Kidney (tissue), 14 donors: ENCODE data around the gene C8G. TPM values are rescaled to one million over a fixed set of nuclear protein-coding genes. Genes with fewer than 3 reads are reported as not detected.

Experiments
- DNase-seq, 5 donors: peaks; one replicate each; pipeline ENCODE4 v3.0.0-alpha.2; 2013 to 2020
- FAIRE-seq: peaks from 2 replicates; lab custom pipeline; 2012; peaks lifted over from hg19 to GRCh38; lab: Jason Lieb, UNC
- H3K27ac ChIP-seq, 2 donors: one replicate each; pipeline ENCODE4 v1.7.0; 2013; ENCODE audit warnings: low read depth in 2 of 2, low read length in 2 of 2, inconsistent platforms in 1 of 2
- H3K27me3 ChIP-seq: one replicate; pipeline ENCODE4 v1.7.1; 2013; ENCODE audit warnings: low read length, inconsistent platforms; ENCODE audit not compliant: control insufficient read depth, insufficient read depth
- H3K36me3 ChIP-seq, 3 donors: one replicate each; pipeline versions ENCODE4 v1.7.0 to v1.7.1; 2013; ENCODE audit warnings: low read length in 3 of 3, control low read depth in 1 of 3, inconsistent platforms in 1 of 3; ENCODE audit not compliant: insufficient read depth in 3 of 3, control insufficient read depth in 2 of 3
- H3K4me1 ChIP-seq, 3 donors: one replicate each; pipeline versions ENCODE4 v1.7.0 to v1.7.1; 2013; ENCODE audit warnings: low read length in 3 of 3, inconsistent platforms in 1 of 3, low read depth in 1 of 3; ENCODE audit not compliant: control insufficient read depth in 2 of 3, insufficient read depth in 2 of 3
- H3K4me3 ChIP-seq, 3 donors: one replicate each; pipeline versions ENCODE4 v1.7.0 to v1.8.1; 2013; ENCODE audit warnings: low read length in 3 of 3, control low read depth in 1 of 3, inconsistent platforms in 1 of 3
- H3K9ac ChIP-seq, 3 donors: one replicate each; pipeline versions ENCODE4 v1.7.0 to v1.7.1; 2013; ENCODE audit warnings: low read length in 3 of 3, control low read depth in 1 of 3, inconsistent platforms in 1 of 3
- H3K9me3 ChIP-seq, 3 donors: one replicate each; pipeline versions ENCODE4 v1.7.0 to v1.7.1; 2013; ENCODE audit warnings: low read length in 3 of 3, control low read depth in 1 of 3, inconsistent platforms in 1 of 3; ENCODE audit not compliant: control insufficient read depth in 2 of 3, insufficient read depth in 1 of 3
- CTCF ChIP-seq: IDR thresholded peaks from 3 replicates; pipeline ENCODE4 v1.5.1; 2012; ENCODE audit warnings: mild to moderate bottlenecking, moderate library complexity, borderline replicate concordance; ENCODE audit not compliant: insufficient read depth; ENCODE audit errors: extremely low read depth
- intact Hi-C: fragments of 100-400 bp; cut with DNase I; formaldehyde crosslinking; loops from one replicate; pipeline ENCODE4 v1.11.1; 2022
- polyA plus RNA-seq: library from polyadenylated mRNA; stranded (reverse); fragments of 350-450 nt; fragmentation: Illumina TruSeq; extraction: RNeasy Lipid Tissue Mini Kit (QIAGEN cat#74804); gene quantifications from one replicate; pipeline ENCODE4 v1.2.3, GENCODE V29; 2014; ENCODE audit warnings: low read depth, low replicate concordance; ENCODE audit not compliant: insufficient read depth
- total RNA-seq: library from RNA; stranded (reverse); fragmentation: NEBNext Ultra II Directional; extraction: Animal tissue kit (Norgen Biotek cat#: 25700); gene quantifications from one replicate; pipeline ENCODE4 v1.2.1, GENCODE V29; 2021
- donor health status: control.
- donor health status: control.
- donor health status: control.
- donor health status: control.
- donor health status: control.
- donor health status: DM: yes; HTN: yes; CAD: no.
- donor health status: Normal renal cell carcinoma (clear cell type).

Gene C8G
- total and polyA plus RNA-seq, 2 donors from 2014 or later, result 1.9 to 2.1 TPM

GRCh38 chr9:136949817-136950655 lies 5.0 kb downstream of the C8G start:
- Histone ChIP-seq H3K4me1 (peaks cover 0 to 14% (median 9%) of the 10 kb centered on the region in 3 donors), H3K9me3 (no peaks in the 10 kb centered on the region), H3K4me3 (peak overlapping the region; percentile 34 to 71 (median 58)), H3K9ac (peak overlapping the region in 2 of 3 donors; percentile 77), H3K27ac (peak overlapping the region; percentile 89), H3K27me3 (no peaks in the 10 kb centered on the region), H3K36me3 (no peaks in the 10 kb centered on the region)
- FAIRE-seq, result no peak
- peak; percentile 12 for TF ChIP-seq CTCF
- peak; percentile 96 to 99 (median 97) for DNase-seq
- intact Hi-C loops, result loop anchor here (10.0 kb wide), 3 partner anchors 75 to 155 kb away; partner anchors contain the start of genes ABCA2, AJM1, CCDC183 and PHPT1

- Histone ChIP-seq H3K27ac (peak overlapping the region; percentile 89), H3K27me3 (no peaks in the 10 kb centered on the region), H3K9me3 (no peaks in the 10 kb centered on the region), H3K36me3 (no peaks in the 10 kb centered on the region), H3K4me1 (peaks cover 0 to 14% (median 9%) of the 10 kb centered on the region in 3 donors), H3K4me3 (peak overlapping the region in 2 of 3 donors; percentile 58 to 71), H3K9ac (peak overlapping the region in 2 of 3 donors; percentile 77)
- intact Hi-C loops, result loop anchor here (10.0 kb wide), 1 partner anchor 74 kb away; the partner anchor contains the start of gene ABCA2
- FAIRE-seq (no peak), DNase-seq (peak in 3 of 5 donors; percentile 38 to 73 (median 58))
- TF ChIP-seq CTCF, result no peak
These were observed 5.7 kb downstream of the C8G start for GRCh38 chr9:136950656-136951276.

- H3K27me3 ChIP-seq, result no peaks in the 10 kb centered on the region
- peak within 1 kb of the TSS in 1 of 2 donors; percentile 28 for H3K27ac ChIP-seq
- H3K9ac ChIP-seq, result no peak within 1 kb of the TSS
- DNase-seq (peak in 4 of 5 donors; percentile 47 to 92 (median 69)), FAIRE-seq (no peak)
- H3K36me3 ChIP-seq, result no peaks in the 10 kb centered on the region
- no peaks in the 10 kb centered on the region for H3K9me3 ChIP-seq
- H3K4me1 ChIP-seq, result peaks cover 0 to 14% (median 9%) of the 10 kb centered on the region in 3 donors
- no peak within 1 kb of the TSS for H3K4me3 ChIP-seq
- intact Hi-C loops, result loop anchor here (10.0 kb wide), 1 partner anchor 73 kb away; the partner anchor contains the start of gene ABCA2
- TF ChIP-seq CTCF, result no peak
These were observed 6.7 kb downstream of the C8G start, which contains the start of gene LCN12 for GRCh38 chr9:136951541-136952320. TSS of gene LCN12 (plus strand) at chr9:136952273. CDS start at chr9:136952328, 55 bp downstream.
